ENCODE results near the gene PTH2. TPM values are rescaled to one million over a fixed set of nuclear protein-coding genes. Genes with fewer than 3 reads are reported as not detected.

Gene PTH2
- total RNA-seq, 4 donors from 2014 or later, result not detected

GRCh38 chr19:49440439-49441209, 17.4 kb upstream of the PTH2 start:
- Histone ChIP-seq H3K4me3 (replicated peaks in 1 of 3) (no peak overlapping the region), H3K27ac (no peak overlapping the region), H3K36me3 (no peaks in the 10 kb centered on the region), H3K27me3 (peaks cover 9% of the 10 kb centered on the region), H3K4me1 (peaks cover 0 to 7% of the 10 kb centered on the region in 2 donors), H3K9me3 (no peaks in the 10 kb centered on the region)
- intact Hi-C loops (cut with DNase I), result no loop called here
- no peak for DNase-seq
- WGBS, 2 donors, result 24 to 29% methylated on average over 19 of the region's 19 CpGs
- TF ChIP-seq POLR2A (IDR thresholded peaks at IDR 0.05) (no peak), CTCF (IDR thresholded peaks at IDR 0.05) (no peak)

- TF ChIP-seq CTCF (IDR thresholded peaks at IDR 0.05), result no peak
- TF ChIP-seq POLR2A (IDR thresholded peaks at IDR 0.05), result no peak
- Histone ChIP-seq H3K9me3 (no peaks in the 10 kb centered on the region), H3K4me3 (replicated peaks in 1 of 3) (no peak overlapping the region), H3K27ac (no peak overlapping the region), H3K27me3 (peaks cover 9% of the 10 kb centered on the region), H3K36me3 (no peaks in the 10 kb centered on the region), H3K4me1 (peaks cover 0 to 7% of the 10 kb centered on the region in 2 donors)
- WGBS, 2 donors, result 47 to 53% methylated on average over 6 of the region's 6 CpGs
- DNase-seq, result no peak
- intact Hi-C loops (cut with DNase I), result no loop called here
Measured at GRCh38 chr19:49439836-49440235, 16.6 kb upstream of the PTH2 start.

GRCh38 chr19:49438261-49438660, 15.0 kb upstream of the PTH2 start:
- WGBS, 2 donors, result 18 to 39% methylated on average over 6 of the region's 6 CpGs
- peaks cover 16% of the 10 kb centered on the region for H3K27me3 ChIP-seq

GRCh38 chr19:49437231-49437630, 14.0 kb upstream of the PTH2 start:
- intact Hi-C loops (cut with DNase I), result no loop called here
- TF ChIP-seq CTCF (IDR thresholded peaks at IDR 0.05), result no peak
- no peak for TF ChIP-seq POLR2A (IDR thresholded peaks at IDR 0.05)
- DNase-seq, result no peak

More at GRCh38 chr19:49438261-49438660, 15.0 kb upstream of the PTH2 start:
- Histone ChIP-seq H3K9me3 (no peaks in the 10 kb centered on the region), H3K27ac (no peak overlapping the region), H3K4me1 (peaks cover 0 to 7% of the 10 kb centered on the region in 2 donors), H3K36me3 (no peaks in the 10 kb centered on the region), H3K4me3 (replicated peaks in 1 of 3) (no peak overlapping the region)
- DNase-seq, result no peak
- intact Hi-C loops (cut with DNase I), result no loop called here
- TF ChIP-seq CTCF (IDR thresholded peaks at IDR 0.05) (no peak), POLR2A (IDR thresholded peaks at IDR 0.05) (no peak)

GRCh38 chr19:49436381-49437017, 13.3 kb upstream of the PTH2 start:
- Histone ChIP-seq H3K4me3 (replicated peaks in 1 of 3) (no peak overlapping the region), H3K4me1 (no peaks in the 10 kb centered on the region), H3K9me3 (no peaks in the 10 kb centered on the region), H3K27me3 (peaks cover 19% of the 10 kb centered on the region), H3K36me3 (no peaks in the 10 kb centered on the region), H3K27ac (no peak overlapping the region)
- 15 to 21% methylated on average over 24 to 34 of the region's 42 CpGs for WGBS, 2 donors
- intact Hi-C loops (cut with DNase I), result no loop called here
- TF ChIP-seq CTCF (IDR thresholded peaks at IDR 0.05), result no peak
- no peak for TF ChIP-seq POLR2A (IDR thresholded peaks at IDR 0.05)
- no peak for DNase-seq

More at GRCh38 chr19:49437231-49437630, 14.0 kb upstream of the PTH2 start:
- Histone ChIP-seq H3K27ac (no peak overlapping the region), H3K27me3 (peaks cover 24% of the 10 kb centered on the region), H3K4me3 (replicated peaks in 1 of 3) (no peak overlapping the region), H3K9me3 (no peaks in the 10 kb centered on the region), H3K36me3 (no peaks in the 10 kb centered on the region), H3K4me1 (peaks cover 0 to 2% of the 10 kb centered on the region in 2 donors)
- 16 to 31% methylated on average over 7 to 8 of the region's 8 CpGs for WGBS, 2 donors

Measured in thyroid gland (tissue), 4 donors.